HG03280 (cell line): Measurements from ENCODE around the gene CIAO3.
"Not testable (repeated sequence)": the region's sequence is repeated elsewhere in the genome, so short reads cannot be mapped to it uniquely, and the experiment has no call there.

Experiments used
- ATAC-seq: cut with Tn5 transposase; IDR thresholded peaks from one replicate; pipeline ENCODE4 v1.9.1; 2021; ENCODE audit warnings: mild to moderate bottlenecking, moderate library complexity; ENCODE audit not compliant: unreplicated experiment

CIAO3 gene

GRCh38 chr16:760545-761343 lies 19.9 kb upstream of the CIAO3 start, which contains the start of gene MSLN:
TSS of gene MSLN (plus strand) at chr16:760734. CDS start at chr16:762681, 1,947 bp downstream.
- no peak for ATAC-seq

- no peak for ATAC-seq
Measured at GRCh38 chr16:760065-760464, 19.3 kb upstream of the CIAO3 start.

- no peak for ATAC-seq
Measured at GRCh38 chr16:759110-759910, 18.5 kb upstream of the CIAO3 start.

- no peak for ATAC-seq
Measured at GRCh38 chr16:756428-756827, 15.6 kb upstream of the CIAO3 start.

GRCh38 chr16:754656-755055 lies 13.9 kb upstream of the CIAO3 start:
- no peak for ATAC-seq

- ATAC-seq = not testable (repeated sequence)
Measured at GRCh38 chr16:754121-754607, 13.4 kb upstream of the CIAO3 start.

- ATAC-seq = no peak
Measured at GRCh38 chr16:752007-752312, 11.2 kb upstream of the CIAO3 start.

GRCh38 chr16:751152-752006 lies 10.6 kb upstream of the CIAO3 start:
- ATAC-seq = no peak

GRCh38 chr16:750485-750884 lies 9.7 kb upstream of the CIAO3 start:
- ATAC-seq = no peak

- no peak for ATAC-seq
Measured at GRCh38 chr16:749010-749409, 8.2 kb upstream of the CIAO3 start.

GRCh38 chr16:747978-748746 lies 7.4 kb upstream of the CIAO3 start:
- no peak for ATAC-seq

GRCh38 chr16:746637-747036 lies 5.8 kb upstream of the CIAO3 start:
- ATAC-seq = no peak

- no peak for ATAC-seq
Measured at GRCh38 chr16:745739-746138, 4.9 kb upstream of the CIAO3 start.

GRCh38 chr16:743794-744500 lies 3.1 kb upstream of the CIAO3 start:
- ATAC-seq = no peak

GRCh38 chr16:742894-743293 lies 2.1 kb upstream of the CIAO3 start:
- ATAC-seq = not testable (repeated sequence)

GRCh38 chr16:741986-742629 lies 1.3 kb upstream of the CIAO3 start:
- ATAC-seq = no peak

GRCh38 chr16:740459-740763 lies 386 bp downstream of the CIAO3 start:
- no peak for ATAC-seq

GRCh38 chr16:739560-740458 lies 988 bp downstream of the CIAO3 start:
- ATAC-seq = no peak
